GM18505 (cell line): ENCODE data around the gene ADORA2B.
A peak's percentile ranks its signal among the peaks of the same experiment; 100 is the strongest.
"Not testable (repeated sequence)": the region's sequence is repeated elsewhere in the genome, so short reads cannot be mapped to it uniquely, and the experiment has no call there.

ENCODE experiments used
- ATAC-seq: cut with Tn5 transposase; IDR thresholded peaks from one replicate; pipeline ENCODE4 v1.9.1; 2021; ENCODE audit not compliant: unreplicated experiment
- POLR2A ChIP-seq: IDR thresholded peaks from 4 replicates; pipeline ENCODE4 v1.6.1; 2011; ENCODE audit warnings: borderline replicate concordance; ENCODE audit not compliant: insufficient read depth, insufficient read length; ENCODE audit errors: extremely low read depth

ADORA2B gene

GRCh38 chr17:15971098-15971678 lies 26.3 kb downstream of the ADORA2B start:
- no peak for ATAC-seq
- no peak for TF ChIP-seq POLR2A

- no peak for ATAC-seq
- TF ChIP-seq POLR2A = no peak
These were observed 27.0 kb downstream of the ADORA2B start for GRCh38 chr17:15971882-15972281.

GRCh38 chr17:15972497-15972951 lies 27.6 kb downstream of the ADORA2B start:
- ATAC-seq = no peak
- TF ChIP-seq POLR2A = no peak

DNA sequence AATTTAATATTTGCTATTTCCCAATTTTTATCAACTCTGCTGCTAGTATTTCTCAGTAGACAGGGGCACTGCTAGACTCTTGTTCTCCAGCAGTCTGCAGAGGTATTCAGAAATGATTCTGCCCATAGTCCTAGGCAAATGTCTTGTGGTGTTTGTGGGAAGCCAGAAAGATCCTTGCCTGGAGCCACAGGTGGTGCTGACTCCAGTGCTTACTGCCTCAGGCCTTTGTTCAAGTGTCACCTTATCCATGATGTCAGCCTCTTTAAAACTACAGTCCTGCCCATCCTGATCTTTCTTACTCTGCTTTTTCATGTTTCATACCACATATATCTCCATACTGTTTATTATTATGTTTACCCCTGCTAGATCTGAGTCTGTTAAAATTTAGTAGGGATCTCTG lies 28.1 kb downstream of the ADORA2B start:
- no peak for ATAC-seq
- TF ChIP-seq POLR2A = no peak

DNA sequence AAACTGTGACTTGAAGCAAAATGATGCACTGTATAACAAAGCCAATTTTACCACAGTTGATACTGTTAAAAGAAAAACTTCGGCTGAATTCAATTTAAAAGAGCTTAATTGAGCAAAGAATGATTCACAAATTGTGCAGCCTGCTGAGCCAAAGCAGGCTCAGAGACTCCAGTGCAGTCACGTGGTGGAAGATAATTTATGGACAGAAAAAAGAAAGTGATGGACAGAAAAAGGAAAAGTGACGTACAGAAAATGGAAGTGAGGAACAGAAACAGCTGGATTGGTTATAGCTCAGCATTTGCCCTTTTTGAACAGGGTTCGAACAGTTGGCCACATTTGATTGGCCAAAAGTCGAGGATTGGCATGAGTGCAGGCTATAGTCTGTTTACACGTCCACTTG lies 28.9 kb downstream of the ADORA2B start:
- no peak for TF ChIP-seq POLR2A
- ATAC-seq = no peak

DNA sequence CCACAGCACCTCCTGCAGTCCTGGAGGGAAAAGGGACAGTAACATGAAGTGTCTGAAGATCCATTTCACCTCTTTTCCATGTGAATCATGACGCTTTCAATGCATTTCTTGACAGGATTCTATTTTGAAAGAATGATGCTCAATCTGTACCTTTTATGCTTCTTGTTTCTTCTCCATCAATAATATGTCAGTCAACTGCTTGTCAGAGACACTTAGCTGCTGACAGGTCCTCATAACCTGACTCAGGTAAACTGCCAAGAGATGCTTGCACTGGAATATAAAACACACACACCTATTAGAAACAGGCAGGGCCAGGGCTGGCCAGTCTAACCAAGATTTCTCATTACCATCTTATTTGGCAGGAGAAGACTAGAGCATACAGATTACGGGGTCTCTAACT lies 33.0 kb downstream of the ADORA2B start:
- no peak for TF ChIP-seq POLR2A
- no peak for ATAC-seq

DNA sequence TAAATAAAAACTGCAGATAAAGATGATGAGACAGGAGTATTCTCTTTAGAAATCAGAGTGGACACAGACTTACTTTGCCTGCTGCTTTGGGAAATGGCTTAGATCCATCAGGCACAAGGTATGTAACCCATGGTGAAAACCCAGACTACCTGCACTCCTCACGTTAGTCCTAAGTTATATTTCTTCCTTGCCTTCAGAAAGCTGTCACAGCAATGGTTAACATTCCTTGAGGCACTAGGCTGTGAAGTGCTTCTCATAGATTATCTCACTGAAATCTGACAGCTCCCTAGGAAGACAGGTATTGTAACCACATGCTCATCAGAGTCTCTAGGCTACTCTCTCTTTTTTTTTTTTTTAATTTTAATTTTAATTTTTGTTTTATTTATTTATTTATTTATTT lies 33.7 kb downstream of the ADORA2B start:
- no peak for ATAC-seq
- TF ChIP-seq POLR2A = no peak

GRCh38 chr17:15979013-15979412 lies 34.1 kb downstream of the ADORA2B start:
- ATAC-seq = not testable (repeated sequence)

DNA sequence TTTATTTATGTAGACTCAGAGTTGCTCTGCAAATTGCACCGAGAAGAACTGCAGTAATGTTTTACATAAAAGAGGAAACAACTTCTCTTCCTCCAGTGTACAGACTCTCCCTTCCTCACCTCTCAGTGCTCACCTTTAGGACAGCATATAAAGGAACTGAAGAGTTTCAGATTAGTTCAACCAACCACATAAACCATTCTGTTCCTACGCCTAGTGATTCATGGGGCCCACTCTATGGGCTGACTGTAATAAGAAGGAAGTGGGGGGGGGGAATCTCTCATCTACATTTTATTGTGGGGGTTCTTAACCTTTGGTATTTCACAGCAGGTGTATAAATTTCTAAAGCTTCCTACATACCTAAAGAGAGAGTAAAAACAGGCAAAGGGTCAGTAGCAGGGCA lies 36.3 kb downstream of the ADORA2B start:
- TF ChIP-seq POLR2A = no peak
- peak; percentile 84 for ATAC-seq

GRCh38 chr17:15981646-15982580 lies 37.0 kb downstream of the ADORA2B start:
- peak; percentile 4 for ATAC-seq
- TF ChIP-seq POLR2A = no peak

DNA sequence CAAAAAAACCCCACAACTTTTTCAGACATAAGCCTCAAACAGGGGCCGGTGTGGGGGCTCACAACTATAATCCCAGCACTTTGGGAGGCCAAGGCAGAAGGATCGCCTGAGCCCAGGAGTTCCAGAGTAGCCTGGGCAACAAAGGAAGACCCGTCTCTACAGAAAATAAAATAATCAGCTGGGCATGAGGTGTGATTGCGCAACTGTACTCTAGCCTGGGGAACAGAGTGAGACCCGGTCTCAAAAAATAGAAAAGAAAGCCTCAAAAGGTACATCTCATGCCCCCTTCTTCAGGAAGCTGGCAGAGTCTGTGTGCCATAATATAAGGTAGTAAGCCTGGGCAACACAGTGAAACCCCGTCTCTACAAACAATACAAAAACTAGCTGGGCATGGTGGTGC lies 51.4 kb downstream of the ADORA2B start:
- TF ChIP-seq POLR2A = no peak
- ATAC-seq = no peak

GRCh38 chr17:15998031-15998562 lies 53.2 kb downstream of the ADORA2B start:
- TF ChIP-seq POLR2A = no peak
- no peak for ATAC-seq

DNA sequence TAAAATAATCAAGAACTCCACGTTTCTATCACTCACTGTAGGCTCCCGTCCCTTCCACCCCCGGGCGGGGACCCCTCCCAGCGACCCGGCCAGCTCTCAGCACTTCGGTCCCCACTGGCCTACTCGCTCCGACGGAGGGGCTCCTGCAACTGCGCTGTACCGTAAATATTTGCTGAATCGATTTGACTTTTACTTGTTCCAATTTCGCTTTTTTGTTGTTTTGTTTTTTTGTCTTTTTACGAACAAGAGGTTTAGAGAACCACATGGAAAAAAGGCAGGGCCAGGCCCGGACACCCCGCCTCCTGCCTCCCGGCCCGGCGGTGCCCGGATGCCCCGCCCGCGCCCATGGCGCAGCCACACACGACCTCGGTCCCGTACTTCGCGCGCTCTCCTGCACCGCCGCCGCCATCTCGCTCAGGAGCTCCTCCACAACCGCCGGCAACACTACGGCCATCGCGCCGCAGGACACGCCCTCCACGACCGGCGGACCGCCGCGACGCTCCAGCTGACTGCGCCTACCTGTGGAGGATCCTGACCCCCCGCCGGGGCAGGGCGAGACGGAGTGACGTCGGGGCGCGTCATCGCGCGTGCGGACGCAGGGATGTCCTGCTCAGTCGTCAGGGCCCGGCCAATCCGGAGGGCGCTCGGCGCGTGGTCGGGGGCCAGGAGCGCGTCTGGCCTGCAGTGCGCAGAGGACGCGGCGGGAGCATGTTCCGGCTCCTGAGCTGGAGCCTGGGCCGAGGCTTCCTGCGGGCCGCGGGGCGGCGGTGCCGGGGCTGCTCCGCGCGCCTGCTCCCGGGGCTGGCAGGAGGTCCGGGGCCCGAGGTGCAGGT lies 54.4 kb downstream of the ADORA2B start, which contains the start of the genes TTC19 and ZSWIM7:
Gene TTC19 (plus strand): TSS at position 684 of the 833 bp plus-strand sequence. CDS start 25 bp downstream, at position 709.
Gene ZSWIM7 (minus strand): TSS at position 564 of the 833 bp plus-strand sequence. CDS start 110 bp downstream, at position 454.
- peak; percentile 88 for ATAC-seq
- TF ChIP-seq POLR2A = peak; percentile 97

DNA sequence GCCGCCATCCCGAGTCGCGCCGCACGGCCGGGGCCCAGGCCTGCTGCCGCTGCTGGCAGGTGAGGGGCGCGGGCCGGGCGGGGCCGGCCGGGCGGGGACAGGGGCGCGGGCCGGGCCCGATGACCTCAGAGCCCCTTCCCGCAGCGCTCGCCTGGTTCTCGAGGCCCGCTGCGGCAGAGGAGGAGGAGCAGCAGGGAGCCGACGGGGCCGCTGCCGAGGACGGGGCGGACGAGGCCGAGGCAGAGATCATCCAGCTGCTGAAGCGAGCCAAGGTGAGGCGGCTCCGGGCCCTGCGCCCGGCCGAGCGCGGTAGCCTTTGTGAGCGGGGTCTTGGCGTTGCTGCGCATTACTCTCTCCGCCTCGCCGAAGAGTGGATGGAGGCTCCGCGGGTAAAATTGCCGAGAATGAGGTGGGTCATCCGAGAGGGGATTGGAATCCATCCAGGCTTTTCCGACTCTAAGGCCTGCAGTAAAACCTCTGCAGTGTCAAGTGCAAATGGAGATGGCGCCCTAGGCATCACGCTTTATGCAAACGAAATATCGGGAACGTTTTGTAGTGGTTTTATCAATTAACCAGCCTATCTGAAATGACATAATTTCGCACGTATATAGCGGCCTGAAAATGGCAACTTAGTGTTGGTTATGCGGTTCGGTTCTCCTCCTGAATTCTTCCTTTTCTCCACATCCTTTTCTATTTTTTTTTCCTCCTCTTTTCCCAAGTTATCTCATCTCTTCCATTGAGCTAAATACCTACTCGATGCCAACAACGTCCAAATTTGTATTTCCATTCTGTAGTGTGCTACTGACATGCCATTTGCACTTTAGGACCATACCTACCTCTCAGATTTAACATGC lies 55.3 kb downstream of the ADORA2B start:
- TF ChIP-seq POLR2A = no peak
- peak; percentile 43 for ATAC-seq
